Esophagus muscularis mucosa (tissue), 4 donors: ENCODE data around the gene OR2B6. TPM values are rescaled to one million over a fixed set of nuclear protein-coding genes. Genes with fewer than 3 reads are reported as not detected.

ENCODE experiments used
- DNase-seq: peaks from one replicate; pipeline ENCODE4 v3.0.0-alpha.2; 2017; ENCODE audit errors: extremely low spot score
- H3K27ac ChIP-seq, 4 donors: fragments of 200-600 bp; sonication (generic); replicated peaks in 1 of 4; 1 replicate in 3 of 4; 2 replicates in 1 of 4; pipeline ENCODE4 v1.5.1; 2016 to 2019; ENCODE audit warnings: mild to moderate bottlenecking in 1 of 4
- H3K27me3 ChIP-seq, 4 donors: fragments of 200-600 bp; sonication (generic); one replicate each; pipeline versions ENCODE4 v1.5.1 to v1.6.0; 2016 to 2019
- H3K36me3 ChIP-seq, 4 donors: fragments of 200-600 bp; sonication (generic); one replicate each; pipeline ENCODE4 v1.5.1; 2016 to 2019
- H3K4me1 ChIP-seq, 4 donors: fragments of 200-600 bp; sonication (generic); one replicate each; pipeline ENCODE4 v1.5.1; 2016 to 2019
- H3K4me3 ChIP-seq, 4 donors: fragments of 200-600 bp; sonication (generic); 1 replicate in 2 of 4; 2 replicates in 2 of 4; pipeline ENCODE4 v1.5.1; 2016 to 2019; ENCODE audit warnings: mild to moderate bottlenecking in 4 of 4, moderate library complexity in 1 of 4
- H3K9me3 ChIP-seq, 4 donors: fragments of 200-600 bp; sonication (generic); 1 replicate in 3 of 4; 2 replicates in 1 of 4; pipeline ENCODE4 v1.5.1; 2016 to 2019
- CTCF ChIP-seq, 3 experiments: fragments of 200-600 bp in 2 of 3; fragments of 450-650 bp in 1 of 3; sonication (generic) in 2 of 3; IDR thresholded peaks; one replicate each; pipeline ENCODE4 v1.5.1; 2017 to 2019; ENCODE audit warnings: antibody characterized with exemption in 3 of 3, mild to moderate bottlenecking in 2 of 3, moderate library complexity in 1 of 3
- EP300 ChIP-seq: sonication (generic); formaldehyde crosslinking; IDR thresholded peaks from one replicate; pipeline ENCODE4 v1.6.1; 2017; ENCODE audit warnings: antibody characterized with exemption
- POLR2A ChIP-seq: fragments of 450-650 bp; IDR thresholded peaks from one replicate; pipeline ENCODE4 v1.6.1; 2017; ENCODE audit warnings: antibody characterized with exemption, moderate library complexity, mild to moderate bottlenecking, low read depth
- POLR2AphosphoS5 ChIP-seq, 2 donors: sonication (generic); formaldehyde crosslinking; IDR thresholded peaks; one replicate each; pipeline ENCODE4 v1.6.1; 2017; ENCODE audit warnings: antibody characterized with exemption in 2 of 2
- WGBS: methylation state at CpG from one replicate; pipeline ENCODE4 v1.1.5; 2018; 5-methylcytosine and 5-hydroxymethylcytosine counted together
- intact Hi-C: fragments of 100-400 bp; cut with DNase I; formaldehyde crosslinking; loops from one replicate; pipeline ENCODE4 v1.15.1; 2023
- total RNA-seq, 4 donors: library from RNA; depleted of rRNA; stranded (reverse); fragments of >200 nt; gene quantifications; one replicate each; pipeline versions ENCODE4 v1.1.0 to v1.2.1, GENCODE V29; 2016

Gene OR2B6
- total RNA-seq, 4 donors from 2014 or later: not detected

- WGBS: 82% methylated on average over 4 of the region's 4 CpGs
- H3K27ac ChIP-seq: no peak overlapping the region
- H3K36me3 ChIP-seq: no peaks in the 10 kb centered on the region
- intact Hi-C loops: no loop called here
- no peaks in the 10 kb centered on the region for H3K4me1 ChIP-seq
- H3K27me3 ChIP-seq: peaks cover 0 to 5% (median 0%) of the 10 kb centered on the region in 4 donors
- peaks cover 0 to 14% (median 5%) of the 10 kb centered on the region in 4 donors for H3K9me3 ChIP-seq
- no peak for DNase-seq
- TF ChIP-seq POLR2AphosphoS5 (IDR thresholded peaks at IDR 0.05): no peak
- TF ChIP-seq CTCF (IDR thresholded peaks at IDR 0.05): no peak
- no peak overlapping the region for H3K4me3 ChIP-seq
These were observed 15.7 kb downstream of the OR2B6 start for GRCh38 chr6:27972750-27973149.

GRCh38 chr6:27977387-27977786 is 20.3 kb downstream of the OR2B6 start:
- no peak for TF ChIP-seq EP300
- TF ChIP-seq CTCF (IDR thresholded peaks at IDR 0.05): no peak
- no peak for TF ChIP-seq POLR2AphosphoS5 (IDR thresholded peaks at IDR 0.05)
- no peak for TF ChIP-seq POLR2A
- no peaks in the 10 kb centered on the region for H3K36me3 ChIP-seq
- intact Hi-C loops: no loop called here
- H3K4me1 ChIP-seq: no peaks in the 10 kb centered on the region
- no peaks in the 10 kb centered on the region for H3K9me3 ChIP-seq
- peak; percentile 89 for DNase-seq
- no peak overlapping the region for H3K27ac ChIP-seq
- H3K4me3 ChIP-seq: no peak overlapping the region
- 46% methylated on average over 8 of the region's 8 CpGs for WGBS
- H3K27me3 ChIP-seq: peaks cover 0 to 9% (median 0%) of the 10 kb centered on the region in 4 donors

- no peak overlapping the region for H3K4me3 ChIP-seq
- no peak for DNase-seq
- peaks cover 0 to 14% (median 0%) of the 10 kb centered on the region in 4 donors for H3K27me3 ChIP-seq
- TF ChIP-seq POLR2A (no peak), CTCF (IDR thresholded peaks at IDR 0.05) (no peak), POLR2AphosphoS5 (IDR thresholded peaks at IDR 0.05) (no peak), EP300 (no peak)
- no peak overlapping the region for H3K27ac ChIP-seq
- H3K36me3 ChIP-seq: no peaks in the 10 kb centered on the region
- no peaks in the 10 kb centered on the region for H3K9me3 ChIP-seq
- intact Hi-C loops: no loop called here
- no peaks in the 10 kb centered on the region for H3K4me1 ChIP-seq
These were observed 21.7 kb downstream of the OR2B6 start for GRCh38 chr6:27978705-27979104.

GRCh38 chr6:27980111-27980510 is 23.1 kb downstream of the OR2B6 start:
- Histone ChIP-seq H3K36me3 (no peaks in the 10 kb centered on the region), H3K27ac (no peak overlapping the region), H3K4me3 (no peak overlapping the region), H3K4me1 (no peaks in the 10 kb centered on the region), H3K27me3 (peaks cover 0 to 14% (median 0%) of the 10 kb centered on the region in 4 donors), H3K9me3 (no peaks in the 10 kb centered on the region)
- TF ChIP-seq EP300: no peak
- no peak for TF ChIP-seq POLR2AphosphoS5 (IDR thresholded peaks at IDR 0.05)
- no peak for TF ChIP-seq CTCF (IDR thresholded peaks at IDR 0.05)
- no peak for TF ChIP-seq POLR2A
- 58% methylated on average over 1 of the region's 1 CpG for WGBS
- intact Hi-C loops: no loop called here
- DNase-seq: no peak
